Astrocyte (in vitro differentiated cells and primary cell): Measurements from ENCODE around the gene DNAJC15. TPM values are rescaled to one million over a fixed set of nuclear protein-coding genes. Genes with fewer than 3 reads are reported as not detected.

Source experiments
- DNase-seq: peaks from one replicate; pipeline ENCODE4 v3.0.0-alpha.2; 2010; ENCODE audit warnings: low read depth
- FAIRE-seq: peaks from 2 replicates; lab custom pipeline; 2011; peaks lifted over from hg19 to GRCh38; lab: Jason Lieb, UNC
- H2AFZ ChIP-seq: 2 replicates; pipeline ENCODE4 v1.6.0; 2012; ENCODE audit warnings: low read depth, low read length, inconsistent platforms
- H3K27ac ChIP-seq: 2 replicates; pipeline ENCODE4 v1.5.1; 2011; ENCODE audit warnings: low read depth, low read length, inconsistent platforms
- H3K27me3 ChIP-seq: 2 replicates; pipeline ENCODE4 v1.6.0; 2011; ENCODE audit warnings: low read length, inconsistent platforms; ENCODE audit not compliant: insufficient read depth
- H3K36me3 ChIP-seq: 2 replicates; pipeline ENCODE4 v1.5.1; 2011; ENCODE audit warnings: low read length, inconsistent platforms; ENCODE audit not compliant: insufficient read depth
- H3K4me1 ChIP-seq: 2 replicates; pipeline ENCODE4 v1.5.1; 2011; ENCODE audit warnings: low read length, inconsistent platforms; ENCODE audit not compliant: insufficient read depth
- H3K4me2 ChIP-seq: 2 replicates; pipeline ENCODE4 v1.6.0; 2012; ENCODE audit warnings: low read length, inconsistent platforms
- H3K4me3 ChIP-seq: 2 replicates; pipeline ENCODE4 v1.5.1; 2011; ENCODE audit warnings: low read depth, mild to moderate bottlenecking, low read length, inconsistent platforms; ENCODE audit not compliant: insufficient read depth
- H3K79me2 ChIP-seq: 2 replicates; pipeline ENCODE4 v1.6.0; 2012; ENCODE audit warnings: mild to moderate bottlenecking, low read length, inconsistent platforms; ENCODE audit not compliant: insufficient read depth
- H3K9ac ChIP-seq: 2 replicates; pipeline ENCODE4 v1.6.0; 2012; ENCODE audit warnings: mild to moderate bottlenecking, low read length, inconsistent platforms
- H3K9me3 ChIP-seq: 2 replicates; pipeline ENCODE4 v1.5.1; 2012; ENCODE audit warnings: low read depth, mild to moderate bottlenecking, low read length, inconsistent platforms; ENCODE audit not compliant: insufficient read depth
- H4K20me1 ChIP-seq: 2 replicates; pipeline ENCODE4 v1.6.0; 2012; ENCODE audit warnings: low read length, inconsistent platforms; ENCODE audit not compliant: insufficient read depth
- H3K27ac Mint-ChIP-seq: one replicate; pipeline ENCODE4 v1.8.0; 2021; ENCODE audit warnings: mild to moderate bottlenecking, mixed read lengths; ENCODE audit not compliant: unreplicated experiment
- H3K27me3 Mint-ChIP-seq: one replicate; pipeline ENCODE4 v1.8.0; 2021; ENCODE audit warnings: low read depth, mixed read lengths; ENCODE audit not compliant: unreplicated experiment
- H3K36me3 Mint-ChIP-seq: one replicate; pipeline ENCODE4 v1.8.0; 2021; ENCODE audit warnings: low read depth, mixed read lengths; ENCODE audit not compliant: unreplicated experiment
- H3K4me1 Mint-ChIP-seq: one replicate; pipeline ENCODE4 v1.8.0; 2021; ENCODE audit warnings: low read depth, mixed read lengths; ENCODE audit not compliant: unreplicated experiment
- H3K4me3 Mint-ChIP-seq: one replicate; pipeline ENCODE4 v1.8.0; 2021; ENCODE audit warnings: mild to moderate bottlenecking, moderate library complexity, mixed read lengths; ENCODE audit not compliant: unreplicated experiment
- H3K9me3 Mint-ChIP-seq: one replicate; pipeline ENCODE4 v1.8.0; 2021; ENCODE audit warnings: mild to moderate bottlenecking, mixed read lengths; ENCODE audit not compliant: unreplicated experiment
- CTCF ChIP-seq: IDR thresholded peaks from 2 replicates; pipeline ENCODE4 v1.5.1; 2011; ENCODE audit warnings: low read depth, mild to moderate bottlenecking, inconsistent platforms, low read length, moderate library complexity; ENCODE audit not compliant: insufficient read depth
- EZH2 ChIP-seq: IDR thresholded peaks from 2 replicates; pipeline ENCODE4 v1.6.1; 2012; ENCODE audit warnings: mild to moderate bottlenecking, low read length, inconsistent platforms; ENCODE audit not compliant: insufficient read depth
- total RNA-seq: library from RNA; stranded (reverse); gene quantifications from 2 replicates; pipeline ENCODE4 v1.2.1, GENCODE V29; 2021

The DNAJC15 gene
- total RNA-seq, 1 donor from 2014 or later = 13.8 TPM

DNA sequence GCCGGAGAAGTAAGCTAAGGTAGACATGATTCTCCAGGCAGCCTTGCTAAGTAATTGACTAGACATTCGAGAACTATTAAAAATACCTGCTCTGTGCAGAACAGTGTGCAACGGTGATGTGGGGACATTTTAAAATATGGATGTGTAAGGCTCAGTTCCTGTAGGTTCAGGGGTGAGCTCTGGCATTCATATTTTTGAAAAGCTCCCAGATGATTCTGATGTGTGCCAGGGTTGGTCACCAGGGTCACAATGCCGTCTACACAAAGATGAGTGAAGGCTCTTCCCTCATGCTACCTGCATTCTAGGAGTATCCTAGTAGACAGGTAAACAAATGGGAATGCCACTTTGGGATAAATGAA is 30.6 kb upstream of the DNAJC15 start:
- Histone ChIP-seq H3K9me3 (no peaks in the 10 kb centered on the region), H3K4me2 (peak overlapping the region; percentile 95)
- FAIRE-seq = no peak

GRCh38 chr13:42994878-42995277 is 28.5 kb upstream of the DNAJC15 start:
- TF ChIP-seq EZH2 (no peak), CTCF (no peak)
- FAIRE-seq (no peak), DNase-seq (no peak)
- Histone ChIP-seq H3K79me2 (no peaks in the 10 kb centered on the region), H4K20me1 (no peaks in the 10 kb centered on the region), H3K36me3 (no peaks in the 10 kb centered on the region), H2AFZ (no peak overlapping the region), H3K9me3 (no peaks in the 10 kb centered on the region), H3K27me3 (no peaks in the 10 kb centered on the region), H3K4me1 (peaks cover 13% of the 10 kb centered on the region), H3K27ac (no peak overlapping the region), H3K9ac (no peak overlapping the region), H3K4me2 (no peak overlapping the region), H3K4me3 (no peak overlapping the region)
- Mint-ChIP-seq H3K4me1 (peaks cover 31% of the 10 kb centered on the region), H3K36me3 (no peaks in the 10 kb centered on the region), H3K9me3 (no peaks in the 10 kb centered on the region), H3K27ac (no peak overlapping the region), H3K27me3 (no peaks in the 10 kb centered on the region), H3K4me3 (no peak overlapping the region)

More for the DNA sequence above, 30.6 kb upstream of the DNAJC15 start:
- Mint-ChIP-seq H3K27me3 (no peaks in the 10 kb centered on the region), H3K4me3 (peak overlapping the region; percentile 86), H3K9me3 (no peaks in the 10 kb centered on the region), H3K36me3 (no peaks in the 10 kb centered on the region), H3K27ac (peak overlapping the region; percentile 99), H3K4me1 (peaks cover 27% of the 10 kb centered on the region)
- TF ChIP-seq EZH2 (no peak), CTCF (no peak)
- Histone ChIP-seq H3K4me3 (peak overlapping the region; percentile 79), H3K9ac (peak overlapping the region; percentile 82), H2AFZ (peak overlapping the region; percentile 94), H3K36me3 (no peaks in the 10 kb centered on the region), H4K20me1 (no peaks in the 10 kb centered on the region), H3K27me3 (no peaks in the 10 kb centered on the region), H3K27ac (no peak overlapping the region), H3K79me2 (no peaks in the 10 kb centered on the region), H3K4me1 (peaks cover 13% of the 10 kb centered on the region)
- DNase-seq = no peak

DNA sequence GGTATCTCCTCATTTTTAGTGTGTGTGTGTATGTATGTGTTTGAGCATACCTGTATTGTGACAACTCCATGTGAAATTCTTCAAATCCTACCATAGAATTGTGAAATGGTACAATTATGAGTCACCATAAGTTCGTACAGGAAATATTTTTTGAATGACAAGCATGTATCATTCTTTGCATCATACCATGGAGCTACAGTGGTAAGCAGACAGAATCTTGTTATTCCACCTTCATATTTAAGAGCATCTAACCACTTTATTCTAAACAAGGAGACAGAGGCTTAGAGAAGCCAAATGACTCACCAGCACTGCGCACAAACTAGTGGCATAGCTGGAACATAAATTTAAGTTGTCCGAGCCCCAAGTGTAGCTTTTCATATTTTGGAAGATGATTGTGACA is 26.8 kb upstream of the DNAJC15 start:
- Histone ChIP-seq H3K9me3 (no peaks in the 10 kb centered on the region), H3K27ac (no peak overlapping the region), H4K20me1 (no peaks in the 10 kb centered on the region), H3K79me2 (no peaks in the 10 kb centered on the region), H3K36me3 (no peaks in the 10 kb centered on the region), H3K4me1 (peaks cover 11% of the 10 kb centered on the region), H3K9ac (no peak overlapping the region), H2AFZ (no peak overlapping the region), H3K4me2 (peak overlapping the region; percentile 38), H3K27me3 (no peaks in the 10 kb centered on the region), H3K4me3 (no peak overlapping the region)
- no peaks in the 10 kb centered on the region for H3K36me3 Mint-ChIP-seq
- TF ChIP-seq CTCF = no peak
- TF ChIP-seq EZH2 = no peak
- peaks cover 34% of the 10 kb centered on the region for H3K4me1 Mint-ChIP-seq
- FAIRE-seq = peak; percentile 95
- H3K9me3 Mint-ChIP-seq = peaks cover 1% of the 10 kb centered on the region
- peak; percentile 77 for DNase-seq
- no peak overlapping the region for H3K4me3 Mint-ChIP-seq
- H3K27ac Mint-ChIP-seq = peak overlapping the region; percentile 63
- no peaks in the 10 kb centered on the region for H3K27me3 Mint-ChIP-seq
